ENCODE results near the gene FGF19.

Gene FGF19

DNA sequence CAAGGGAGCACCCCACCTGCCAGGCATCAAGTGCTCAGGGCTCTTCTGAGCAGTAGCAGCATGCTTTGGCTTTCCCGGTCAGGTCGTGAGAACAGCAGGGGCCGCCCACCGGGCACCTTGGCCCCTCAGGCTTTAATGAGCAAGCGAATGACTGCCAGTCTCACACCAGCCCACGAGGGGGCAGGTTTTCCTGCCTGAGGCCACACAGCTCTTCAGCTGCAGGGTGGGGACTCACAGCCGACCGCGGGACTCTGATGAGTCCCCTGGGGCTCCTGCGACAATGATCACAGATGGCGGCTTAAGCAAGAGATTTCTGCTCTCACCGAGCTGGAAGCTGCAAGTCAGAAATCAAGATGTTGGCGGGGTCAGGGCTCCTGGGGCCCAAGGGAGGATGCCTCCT, 14.3 kb upstream of the FGF19 start:
- peak; percentile 43 for DNase-seq (ENCODE audit: low spot score)

DNA sequence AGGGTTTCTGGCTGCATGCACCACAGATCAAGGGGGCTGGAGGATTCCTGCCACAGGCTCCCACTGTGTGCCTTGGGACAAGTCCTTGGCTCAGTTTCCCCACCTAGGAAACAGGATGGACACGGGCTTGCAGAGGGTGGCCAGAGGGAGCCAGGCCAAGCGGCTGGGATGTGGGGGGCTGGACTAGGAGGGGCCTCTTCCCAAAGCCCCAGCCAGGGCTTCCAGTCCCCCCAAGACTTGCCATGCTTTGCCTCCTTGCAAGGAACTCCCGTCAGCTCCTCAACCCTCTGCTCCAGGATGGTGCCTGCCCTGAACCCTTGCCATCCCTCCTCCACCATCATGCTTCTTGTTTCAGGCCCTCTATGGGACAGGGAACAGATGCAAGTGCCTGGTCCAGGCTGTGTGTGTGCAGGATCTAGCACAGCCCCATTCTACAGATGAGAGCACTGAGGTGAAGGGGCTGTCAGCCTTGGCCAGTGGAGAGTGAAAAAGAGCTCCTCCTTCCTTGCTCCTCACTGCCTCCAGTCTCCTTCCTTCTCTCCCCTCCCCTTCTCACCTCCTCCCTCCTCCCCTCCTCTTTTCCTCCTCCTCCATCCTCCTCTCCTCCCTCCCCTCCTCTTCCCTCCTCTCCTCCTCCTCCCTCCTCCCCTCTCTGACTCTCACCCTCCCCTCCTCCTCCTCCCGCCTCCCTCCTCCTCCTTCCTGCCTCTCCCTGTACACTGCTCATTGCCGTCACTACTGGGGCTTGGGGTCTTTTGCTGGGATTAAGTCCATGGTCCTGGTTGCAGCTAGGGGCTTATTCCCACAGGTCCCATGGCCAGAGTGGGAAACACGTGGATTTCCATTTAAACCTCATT, 13.3 kb upstream of the FGF19 start:
- DNase-seq (ENCODE audit: low spot score), result no peak

DNA sequence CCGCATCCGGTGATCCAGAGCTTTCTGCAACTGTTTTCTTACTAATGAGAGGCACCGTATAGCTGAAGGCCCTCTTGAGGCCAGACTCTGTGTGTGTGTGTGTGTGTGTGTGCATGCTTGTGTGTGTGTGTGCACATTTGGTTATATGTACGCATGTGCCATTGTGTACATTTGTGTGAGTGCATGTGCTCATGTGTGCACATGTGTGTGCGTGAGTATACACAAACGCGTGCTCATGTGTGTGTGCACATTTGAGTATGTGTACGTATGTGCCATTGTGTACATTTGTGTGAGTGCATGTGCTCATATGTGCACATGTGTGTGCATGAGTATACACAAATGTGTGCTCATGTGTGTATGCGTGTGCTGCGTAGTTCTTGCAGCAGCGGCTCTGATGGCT, 12.3 kb upstream of the FGF19 start:
- no peak for DNase-seq (ENCODE audit: low spot score)

DNA sequence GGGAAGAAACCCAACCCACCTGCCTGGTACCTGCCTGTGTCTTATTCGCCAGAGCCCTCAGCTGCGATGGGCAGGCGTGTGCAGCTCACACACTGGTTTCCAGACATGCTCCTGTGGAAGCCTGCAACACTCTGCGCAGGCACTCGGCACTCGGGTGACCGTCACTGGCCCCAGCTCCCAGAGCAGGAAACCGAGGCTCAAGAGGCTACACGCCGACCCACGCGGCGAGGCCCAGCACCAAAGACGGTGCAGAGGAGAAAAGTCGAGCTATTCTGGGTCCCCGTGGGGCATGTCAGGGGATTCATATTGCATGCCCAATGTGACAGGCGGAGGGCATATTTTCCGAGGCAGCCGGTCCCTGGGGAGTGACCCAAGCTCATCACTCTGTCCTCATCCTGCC, 11.6 kb upstream of the FGF19 start:
- no peak for DNase-seq (ENCODE audit: low spot score)

DNA sequence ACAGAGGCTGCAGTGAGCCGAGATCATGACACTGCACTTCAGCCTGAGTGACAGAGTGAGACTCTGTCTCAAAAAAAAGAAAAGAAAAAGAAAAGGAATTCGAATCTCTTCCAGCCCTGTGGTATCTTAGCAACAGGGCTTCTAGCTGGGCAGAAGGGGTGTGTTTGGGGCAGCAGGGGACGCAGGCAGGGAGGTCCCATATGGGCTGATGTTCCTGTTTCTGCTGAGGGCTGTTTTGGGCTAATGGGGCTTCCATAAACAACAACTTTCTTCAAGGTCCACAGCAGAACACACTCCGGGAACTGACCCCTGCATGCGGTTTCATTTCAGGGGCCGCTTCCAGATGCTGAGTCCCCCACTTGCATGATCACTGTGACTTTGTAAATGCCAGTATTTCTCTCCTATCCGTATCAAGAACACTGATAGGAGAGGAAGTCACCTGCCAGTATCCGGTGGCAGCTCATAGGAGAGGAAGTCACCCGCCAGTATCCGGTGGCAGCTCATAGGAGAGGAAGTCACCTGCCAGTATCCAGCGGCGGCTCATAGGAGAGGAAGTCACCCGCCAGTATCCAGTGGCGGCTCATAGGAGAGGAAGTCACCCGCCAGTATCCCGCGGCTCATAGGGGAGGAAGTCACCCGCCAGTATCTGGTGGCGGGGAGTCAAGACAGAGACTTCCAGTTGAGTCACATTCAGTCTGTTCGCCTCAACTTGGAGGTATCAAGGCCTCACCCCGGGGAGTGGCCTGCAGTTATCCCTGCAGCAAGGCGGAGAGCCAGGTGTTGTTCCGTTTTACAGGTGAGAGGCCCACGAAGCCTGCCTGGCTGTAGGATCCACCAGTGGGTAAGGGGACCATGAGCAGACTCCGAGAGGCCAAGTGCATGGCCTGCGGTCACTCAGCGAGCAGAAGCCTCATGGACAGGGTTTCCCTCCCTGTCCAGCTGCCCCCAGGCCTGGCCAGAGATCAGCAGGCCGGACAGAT, 8.3 kb upstream of the FGF19 start:
- DNase-seq (ENCODE audit: low spot score), result no peak

DNA sequence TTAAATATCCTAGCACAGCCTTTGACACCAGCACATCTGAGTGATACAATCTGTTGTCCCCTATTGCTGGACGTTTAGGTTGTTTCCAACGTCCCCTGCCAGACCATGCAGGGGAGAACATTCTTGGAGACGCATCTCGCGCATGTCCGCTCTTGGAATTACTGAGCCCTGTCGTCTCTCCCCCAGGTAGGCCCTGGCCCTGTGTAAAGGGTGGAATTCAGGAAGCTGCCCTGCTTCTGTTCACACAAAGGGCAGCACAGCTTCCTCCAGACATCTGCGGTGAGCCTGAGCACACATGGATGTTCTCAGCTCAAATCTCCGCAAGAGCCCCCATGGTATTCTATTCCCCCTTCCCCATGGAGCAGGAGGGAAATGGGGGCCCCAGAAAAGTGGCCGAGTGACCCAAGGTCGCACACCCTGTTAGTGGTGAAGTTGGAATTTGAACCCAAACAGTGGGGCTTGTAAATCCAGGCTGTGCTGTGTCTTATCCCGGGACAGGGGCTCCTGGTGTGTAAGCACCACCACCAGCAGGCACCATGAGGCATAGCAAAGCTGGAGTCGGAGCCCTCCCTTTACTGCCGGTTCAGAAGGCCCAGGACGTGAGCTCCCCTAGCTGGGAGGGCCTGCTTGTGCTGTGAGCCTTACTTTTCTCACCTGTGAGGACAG, 5.0 kb upstream of the FGF19 start:
- DNase-seq (ENCODE audit: low spot score), result no peak

DNA sequence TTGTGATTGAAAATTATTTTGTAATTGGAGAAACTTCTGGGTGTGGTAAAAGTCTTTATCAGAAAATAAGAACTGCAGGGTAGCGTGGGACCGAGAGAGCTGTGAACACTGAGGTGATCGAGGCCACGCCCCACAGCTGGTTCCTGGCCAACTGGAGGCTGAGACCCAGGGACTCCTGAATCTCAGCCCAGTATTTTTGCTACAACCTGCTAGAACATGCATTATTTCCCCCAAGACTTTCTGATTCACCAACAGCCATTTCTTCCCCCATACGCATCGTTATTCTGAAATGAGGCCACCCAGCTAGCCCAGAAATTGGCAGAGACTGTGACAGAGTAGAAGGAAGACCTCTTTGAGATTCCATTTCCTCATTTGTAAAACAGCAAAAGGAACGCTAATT, 3.4 kb upstream of the FGF19 start:
- DNase-seq (ENCODE audit: low spot score), result no peak

DNA sequence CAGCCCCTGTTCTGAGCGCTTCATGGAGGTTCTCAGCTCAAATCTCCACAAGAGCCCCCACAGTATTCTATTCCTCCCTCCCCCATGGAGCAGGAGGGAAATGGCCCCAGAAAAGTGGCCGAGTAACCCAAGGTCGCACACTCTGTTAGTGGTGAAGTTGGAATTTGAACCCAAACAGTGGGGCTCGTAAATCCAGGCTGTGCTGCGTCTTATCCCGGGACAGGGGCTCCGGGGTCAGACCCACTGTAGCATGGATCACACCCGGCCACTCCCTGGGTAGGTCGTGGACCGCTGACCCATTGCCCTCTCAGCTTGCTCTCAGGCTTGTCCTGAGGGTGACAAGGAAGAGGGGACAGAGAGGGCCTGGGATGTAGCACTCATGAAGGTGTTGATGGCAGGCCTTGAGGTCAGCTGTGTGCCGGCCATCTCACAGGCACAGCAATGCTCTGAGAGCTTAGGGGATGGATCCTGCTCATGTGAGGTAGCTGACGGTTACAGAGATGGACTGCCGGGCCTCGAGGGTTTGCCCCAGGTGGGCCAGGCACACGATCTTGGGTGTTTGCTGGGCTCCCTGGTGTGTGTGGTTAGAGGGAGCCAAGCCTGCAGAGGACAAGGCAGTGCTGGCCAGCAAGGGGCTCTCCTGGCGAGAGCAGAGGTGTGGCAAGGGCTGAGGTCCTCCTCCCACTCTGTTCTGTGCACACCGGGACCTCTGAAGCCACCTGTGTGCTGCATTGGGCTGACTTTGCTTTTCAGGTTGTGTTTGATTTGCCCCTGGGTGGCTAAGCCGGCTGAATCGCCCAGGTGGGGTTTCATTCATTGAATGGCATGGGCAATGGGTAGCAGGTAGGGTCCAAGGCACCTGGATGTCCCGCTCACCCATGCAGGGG, 2.3 kb upstream of the FGF19 start:
- DNase-seq (ENCODE audit: low spot score), result no peak

DNA sequence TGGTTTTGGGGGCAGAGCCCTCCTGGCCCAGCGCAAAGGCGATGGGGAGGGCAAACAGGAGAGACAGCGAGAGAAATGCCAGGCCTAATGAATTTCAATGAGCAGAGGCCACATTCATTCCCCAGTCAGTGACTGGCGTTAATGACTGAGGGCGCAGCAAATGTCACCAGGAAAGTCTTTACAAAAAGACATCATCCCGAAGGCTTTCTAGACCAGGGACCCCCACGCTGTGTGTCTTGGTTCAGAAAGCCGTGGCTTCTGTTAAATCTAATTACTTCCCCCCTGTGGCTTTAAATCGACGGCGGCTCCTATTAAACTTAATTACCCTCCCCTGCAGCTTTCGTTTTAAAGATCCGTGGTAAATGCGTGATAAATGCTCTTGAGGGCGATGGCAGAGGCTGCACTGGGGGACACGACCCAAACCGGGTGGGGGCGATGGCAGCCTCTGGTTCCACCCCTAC, 1.6 kb upstream of the FGF19 start:
- no peak for DNase-seq (ENCODE audit: low spot score)

DNA sequence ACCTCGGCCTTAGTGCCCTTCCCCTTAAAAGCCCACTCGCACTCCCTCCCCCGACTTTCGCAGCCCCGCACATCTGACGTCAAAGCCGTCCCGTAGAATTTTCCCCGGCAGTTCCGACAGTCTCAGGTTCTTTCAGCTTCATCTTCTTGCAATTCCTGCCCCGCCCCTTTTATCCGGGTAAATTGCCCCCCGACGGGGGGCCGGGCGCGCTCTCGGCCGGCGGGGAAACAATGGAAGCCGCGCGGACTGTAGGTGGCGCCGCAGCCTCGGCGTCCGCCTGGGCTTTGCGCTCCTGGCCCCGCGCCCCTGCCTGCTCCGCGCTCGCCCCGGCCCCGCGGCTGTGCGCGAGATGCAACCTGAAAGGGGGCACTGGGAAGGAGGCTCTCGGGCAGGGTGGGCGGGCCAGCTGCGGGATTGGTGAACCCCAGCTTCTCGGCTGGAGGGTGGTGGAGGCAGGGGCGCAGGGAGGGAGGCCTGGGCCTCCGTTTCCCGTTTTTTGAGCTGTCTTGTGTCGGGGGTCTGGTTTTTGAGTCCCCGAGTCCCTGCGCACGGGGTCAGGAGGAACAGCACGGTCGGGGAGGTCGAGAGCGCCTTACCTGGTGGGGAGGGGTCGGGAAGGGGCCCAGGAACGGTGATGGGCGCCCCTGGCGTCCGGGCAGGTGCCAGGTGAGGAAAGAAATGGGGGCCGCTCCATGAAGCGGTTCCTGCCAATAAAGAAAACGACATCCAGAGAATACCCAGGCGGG, 859 bp upstream of the FGF19 start:
- DNase-seq (ENCODE audit: low spot score), result no peak

DNA sequence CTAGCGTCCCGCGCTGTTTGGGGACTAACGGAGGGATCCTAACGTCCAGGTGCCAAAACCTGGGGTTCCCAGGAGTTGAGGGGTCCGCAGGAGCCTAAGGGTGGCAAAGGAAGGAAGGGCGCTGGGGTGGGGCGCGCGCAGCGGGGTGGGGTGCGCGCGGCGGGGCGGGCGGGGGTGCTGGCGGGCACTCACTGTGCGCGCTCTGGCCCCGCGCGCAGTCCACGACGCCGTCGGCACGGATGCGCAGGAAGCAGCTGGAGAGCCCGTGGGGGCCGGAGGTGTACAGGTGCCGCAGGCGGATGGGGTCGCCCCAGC, 412 bp downstream of the FGF19 start:
- DNase-seq (ENCODE audit: low spot score), result no peak

DNA sequence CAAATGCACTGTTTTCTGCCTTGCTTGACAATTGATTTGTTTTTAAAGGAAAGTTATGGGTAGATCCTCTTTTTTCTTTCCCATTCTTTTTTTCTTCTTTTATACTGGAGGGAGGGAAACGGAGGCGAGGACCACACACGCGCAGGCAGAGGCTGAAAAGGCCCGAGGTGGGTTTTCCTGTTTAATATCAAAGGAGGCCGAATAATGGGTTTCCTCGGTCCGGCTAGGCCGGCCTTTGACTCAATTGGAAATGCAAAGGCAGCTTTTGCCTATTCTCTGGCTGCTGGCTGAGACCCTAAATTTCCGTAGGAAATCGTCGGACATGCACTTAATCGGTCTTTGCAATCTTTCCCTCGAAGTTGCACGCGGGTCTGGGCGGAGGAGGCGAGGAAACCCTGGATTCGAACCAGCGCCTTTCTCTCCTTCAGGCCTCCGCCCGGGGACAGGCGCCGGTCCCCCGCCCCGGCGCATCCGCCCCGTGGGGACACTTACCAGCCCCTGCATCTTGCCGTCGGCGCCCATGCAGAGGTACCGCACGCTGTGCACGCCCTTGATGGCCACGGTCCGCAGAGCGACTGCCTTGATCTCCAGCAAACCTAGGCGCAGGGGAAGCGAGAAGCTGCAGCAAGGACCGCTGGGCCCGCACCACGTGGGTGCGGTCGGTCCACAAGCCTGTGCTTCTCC, 911 bp downstream of the FGF19 start:
- DNase-seq (ENCODE audit: low spot score), result no peak

DNA sequence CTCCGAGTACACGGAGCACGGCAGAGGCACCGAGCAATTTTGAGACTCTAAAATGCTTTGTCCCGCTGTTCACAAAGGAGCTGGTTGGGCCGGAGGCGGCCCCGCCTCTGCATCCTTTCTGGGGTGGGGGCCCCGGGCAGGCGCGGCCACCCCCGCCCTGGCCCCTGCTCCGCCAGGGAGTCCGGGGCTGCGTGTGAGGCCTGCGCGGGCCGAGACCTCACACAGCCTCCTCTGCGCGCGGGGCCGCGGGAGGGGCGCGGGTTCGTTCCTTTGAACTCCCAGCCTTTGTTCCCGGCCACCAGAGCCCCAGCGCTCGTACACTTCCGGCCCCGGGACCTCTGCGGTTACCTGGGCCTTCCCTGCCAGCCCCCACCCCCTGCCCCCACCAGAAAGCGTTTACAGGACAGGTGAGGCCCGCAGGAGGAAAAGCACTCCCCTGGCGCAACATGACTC, 1.6 kb downstream of the FGF19 start:
- no peak for DNase-seq (ENCODE audit: low spot score)

DNA sequence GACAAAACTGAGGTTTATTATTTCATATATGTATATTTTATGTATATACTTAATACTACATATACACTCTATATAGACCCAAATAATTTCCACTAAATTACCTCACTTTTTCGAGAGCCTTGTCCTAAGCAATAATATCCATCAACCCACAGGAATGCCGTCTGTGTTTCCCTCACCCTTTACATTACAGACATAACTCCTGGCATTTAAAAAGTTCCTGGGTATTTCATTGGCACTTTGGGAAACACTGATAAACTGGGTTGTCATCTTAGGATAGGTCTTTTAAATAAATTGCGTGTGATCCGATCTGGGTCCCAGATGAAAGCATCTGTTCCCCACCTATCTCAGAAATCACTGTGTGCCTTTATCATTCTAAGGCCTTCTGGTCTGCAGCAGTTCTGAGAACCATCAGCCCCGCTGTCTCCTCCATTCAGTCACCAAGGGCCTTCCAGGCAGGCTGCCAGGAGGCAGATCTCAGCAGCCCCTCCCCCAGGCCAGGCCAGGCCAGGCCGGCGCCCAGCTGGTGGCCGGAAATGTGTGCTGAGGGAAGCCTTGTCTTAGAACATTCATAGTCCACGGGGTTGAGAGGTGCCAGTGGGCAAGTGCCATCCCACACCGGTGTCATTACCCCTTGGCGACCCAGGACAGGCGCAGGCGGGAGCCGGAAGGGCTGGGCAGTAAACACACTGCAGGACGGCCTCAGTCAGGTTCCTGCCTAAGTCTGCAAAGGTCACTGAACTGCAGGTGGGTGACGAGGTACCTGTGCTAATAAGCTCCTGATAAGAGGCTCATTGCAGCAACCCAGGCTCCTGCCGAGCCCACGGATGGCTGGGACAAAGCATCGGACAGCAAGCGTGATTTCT, 3.3 kb downstream of the FGF19 start:
- peak; percentile 71 for DNase-seq (ENCODE audit: low spot score)

DNA sequence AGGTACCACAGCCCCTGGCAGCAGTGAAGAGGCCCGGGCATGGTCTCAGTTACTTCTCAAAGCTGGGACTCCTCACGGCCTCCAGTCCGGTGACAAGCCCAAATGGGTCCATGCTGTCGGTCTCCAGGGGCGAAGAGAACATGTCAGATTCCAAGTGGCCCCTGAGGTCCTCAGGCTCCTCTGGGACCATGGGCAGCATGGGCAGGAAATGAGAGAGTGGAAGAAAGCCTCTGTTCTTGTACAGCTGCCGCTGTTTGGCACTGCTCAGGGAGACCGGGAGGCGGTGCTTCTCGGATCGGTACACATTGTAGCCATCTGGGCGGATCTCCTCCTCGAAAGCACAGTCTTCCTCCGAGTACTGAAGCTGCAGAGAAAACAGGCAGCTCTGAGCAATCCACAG, 4.6 kb downstream of the FGF19 start:
- DNase-seq (ENCODE audit: low spot score), result peak; percentile 34

DNA sequence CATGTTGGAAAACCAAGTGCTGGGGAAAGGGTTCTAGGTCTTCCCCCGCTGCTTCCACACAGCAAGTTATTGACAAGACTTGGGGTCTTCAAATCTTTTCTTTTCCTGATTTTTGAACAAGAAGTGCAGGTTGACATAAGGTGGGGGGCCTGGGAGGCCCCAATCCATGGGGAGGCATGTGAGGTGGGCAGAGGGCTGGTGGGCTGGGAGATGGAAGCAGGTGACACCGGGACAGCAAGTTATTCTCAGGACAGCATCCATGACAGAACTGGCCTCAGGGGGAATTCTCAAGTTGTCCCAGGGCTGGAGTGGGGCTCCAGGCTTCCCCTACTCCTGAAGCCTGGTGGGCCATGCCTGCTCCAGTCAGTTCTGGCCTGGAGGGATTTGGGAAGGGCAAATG, 5.5 kb downstream of the FGF19 start:
- no peak for DNase-seq (ENCODE audit: low spot score)

DNA sequence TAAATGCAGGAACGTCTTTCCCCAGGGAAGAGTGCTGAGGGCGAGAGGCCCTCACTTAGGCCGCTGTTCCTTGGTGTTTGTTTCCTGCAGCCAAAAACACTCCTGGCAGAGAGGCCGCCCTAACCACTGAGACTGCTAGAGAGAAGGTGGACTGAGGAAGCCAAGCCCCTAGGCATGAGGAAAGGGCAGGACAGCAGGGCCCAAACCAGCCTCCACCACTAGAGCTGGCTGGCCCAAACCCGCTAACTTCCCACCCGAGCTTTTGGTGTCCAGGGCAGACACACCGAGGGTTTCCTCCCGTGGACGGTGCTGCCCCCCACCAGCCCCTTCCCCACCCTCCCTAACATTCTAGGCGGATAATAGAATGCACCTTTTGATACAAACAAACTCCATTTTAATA, 6.0 kb downstream of the FGF19 start:
- DNase-seq (ENCODE audit: low spot score), result no peak

DNA sequence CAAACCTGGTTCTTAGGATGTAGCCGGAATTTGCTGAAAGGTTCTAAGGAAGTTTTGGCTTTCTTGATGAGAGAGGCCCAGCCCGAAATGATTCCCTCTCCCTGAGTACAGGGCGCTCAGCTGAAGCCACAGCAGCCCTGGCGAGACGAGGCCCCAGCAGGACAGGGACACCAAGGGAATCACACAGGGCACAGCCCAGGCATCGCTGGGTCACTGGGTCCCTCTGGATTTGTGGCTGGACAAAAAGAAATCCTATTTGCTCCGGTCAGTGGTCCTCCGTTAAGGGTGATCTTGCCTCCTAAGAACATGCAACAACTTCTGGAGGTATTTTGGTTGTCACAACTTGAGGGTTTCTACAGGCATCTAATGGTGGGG, 6.4 kb downstream of the FGF19 start:
- DNase-seq (ENCODE audit: low spot score), result no peak

DNA sequence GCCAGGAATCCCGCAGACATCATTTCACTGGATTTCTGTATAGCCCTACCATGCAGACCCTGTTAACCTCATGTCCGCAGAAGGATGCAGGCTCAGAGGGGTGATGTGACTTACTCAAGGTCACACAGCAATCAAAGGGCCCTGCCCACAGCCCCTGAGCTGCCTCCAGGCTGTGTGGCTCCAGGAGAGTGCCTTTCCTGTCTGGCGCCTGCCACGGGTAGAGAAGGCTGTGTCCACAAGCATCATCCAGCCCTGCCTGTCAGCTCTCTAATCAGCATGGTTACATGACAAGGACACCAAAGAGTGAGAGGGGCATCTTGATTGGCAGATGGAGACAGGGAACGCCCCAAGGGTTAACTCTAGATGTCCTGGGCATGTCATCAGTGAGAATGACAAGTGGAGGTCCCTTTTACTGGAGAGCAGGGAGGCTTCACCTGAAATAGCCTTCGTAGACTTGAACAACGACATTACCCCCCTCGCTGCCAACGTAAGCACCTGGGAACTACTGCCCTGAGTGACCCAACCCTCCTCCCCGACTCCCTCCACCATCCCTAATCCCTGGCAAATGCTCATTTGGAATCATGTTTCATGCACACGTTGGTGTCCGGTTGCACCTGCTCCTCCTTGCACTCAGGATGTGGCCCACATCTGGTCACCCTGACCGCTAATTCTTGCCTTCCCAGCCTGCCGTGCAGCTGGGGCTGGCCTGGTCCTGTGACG, 6.9 kb downstream of the FGF19 start:
- no peak for DNase-seq (ENCODE audit: low spot score)

All from kidney tubule cell (primary cell).